GM18951 (cell line): ENCODE results near the gene IRF2.
"Not testable (repeated sequence)": the region's sequence is repeated elsewhere in the genome, so short reads cannot be mapped to it uniquely, and the experiment has no call there.

Experiments used
- POLR2A ChIP-seq: IDR thresholded peaks from 4 replicates; pipeline ENCODE4 v1.6.1; 2011; ENCODE audit warnings: mild to moderate bottlenecking; ENCODE audit not compliant: insufficient read length, insufficient read depth; ENCODE audit errors: extremely low read depth
- in situ Hi-C: fragments of 300-500 bp; cut with MboI; formaldehyde crosslinking; loops from one replicate; pipeline ENCODE4 v1.12.0; 2022; ENCODE audit warnings: low sequenced_read_pairs, mixed read lengths, inconsistent platforms; ENCODE audit not compliant: unreplicated experiment

The IRF2 gene

DNA sequence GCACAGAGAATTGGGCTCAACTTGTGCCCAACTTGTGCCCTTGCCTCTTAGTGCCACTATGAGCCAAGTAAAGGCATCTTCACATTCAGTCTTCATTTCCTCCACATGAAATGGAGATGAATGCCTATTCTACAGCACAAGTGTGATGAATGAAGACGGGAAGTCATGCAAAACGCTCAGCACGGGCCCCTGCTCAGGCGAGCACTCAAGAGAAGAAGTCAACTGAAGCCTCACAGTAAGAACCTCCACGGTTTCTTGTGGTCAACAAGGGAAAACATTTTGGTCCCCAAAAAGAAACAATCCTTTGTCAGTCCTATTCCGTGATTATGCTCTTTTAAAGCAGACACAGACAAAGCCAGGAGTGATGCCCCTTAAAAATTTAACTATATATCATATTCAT, 87.0 kb downstream of the IRF2 start:
- in situ Hi-C loops, result no loop called here
- TF ChIP-seq POLR2A, result no peak

DNA sequence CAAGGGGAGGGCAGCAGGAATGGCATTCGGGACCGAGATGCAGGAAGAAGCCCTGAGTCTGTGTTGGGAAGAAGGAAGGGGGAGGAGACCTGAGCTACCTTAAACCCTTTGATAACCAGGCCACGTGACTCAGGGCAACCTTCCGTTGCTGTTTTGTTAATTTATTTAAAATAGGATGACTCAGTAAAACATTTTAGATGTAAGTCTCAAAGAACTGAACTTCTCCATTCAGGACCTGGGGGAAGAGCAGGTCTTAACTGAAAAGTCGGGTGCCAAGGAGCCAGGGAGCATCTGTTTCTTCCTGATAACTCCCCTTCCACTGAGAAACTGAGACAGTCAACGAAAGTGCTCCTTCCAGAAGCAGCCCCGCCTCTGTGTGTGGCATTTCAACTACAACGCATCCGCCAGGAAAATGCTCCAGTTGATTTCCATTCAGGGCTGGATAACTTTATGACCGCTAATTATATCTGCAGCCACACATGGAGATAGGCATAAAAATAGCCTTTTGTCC, 88.0 kb downstream of the IRF2 start:
- TF ChIP-seq POLR2A, result no peak
- in situ Hi-C loops, result no loop called here

DNA sequence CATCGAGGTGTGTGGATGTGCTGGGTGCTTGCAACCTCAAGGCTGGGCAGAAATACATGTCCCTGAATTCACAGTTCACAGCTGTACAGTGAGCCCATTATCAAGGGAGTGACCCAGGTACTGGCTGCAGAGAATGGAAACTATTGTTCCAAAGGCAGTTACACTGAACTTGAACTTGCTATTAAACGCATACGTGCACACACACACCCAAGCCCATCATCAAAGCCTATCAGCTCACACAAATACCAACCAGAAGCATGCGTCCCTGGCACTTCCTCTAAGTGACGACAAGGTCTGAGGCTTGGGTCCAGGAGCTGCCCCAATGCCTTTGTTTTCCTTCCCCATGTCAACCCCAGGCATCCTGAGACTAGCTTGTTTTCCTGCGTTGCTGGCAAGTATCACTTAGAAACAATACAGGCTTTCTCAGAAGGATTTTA, 88.6 kb downstream of the IRF2 start:
- in situ Hi-C loops, result no loop called here
- peak; percentile 26 for TF ChIP-seq POLR2A

DNA sequence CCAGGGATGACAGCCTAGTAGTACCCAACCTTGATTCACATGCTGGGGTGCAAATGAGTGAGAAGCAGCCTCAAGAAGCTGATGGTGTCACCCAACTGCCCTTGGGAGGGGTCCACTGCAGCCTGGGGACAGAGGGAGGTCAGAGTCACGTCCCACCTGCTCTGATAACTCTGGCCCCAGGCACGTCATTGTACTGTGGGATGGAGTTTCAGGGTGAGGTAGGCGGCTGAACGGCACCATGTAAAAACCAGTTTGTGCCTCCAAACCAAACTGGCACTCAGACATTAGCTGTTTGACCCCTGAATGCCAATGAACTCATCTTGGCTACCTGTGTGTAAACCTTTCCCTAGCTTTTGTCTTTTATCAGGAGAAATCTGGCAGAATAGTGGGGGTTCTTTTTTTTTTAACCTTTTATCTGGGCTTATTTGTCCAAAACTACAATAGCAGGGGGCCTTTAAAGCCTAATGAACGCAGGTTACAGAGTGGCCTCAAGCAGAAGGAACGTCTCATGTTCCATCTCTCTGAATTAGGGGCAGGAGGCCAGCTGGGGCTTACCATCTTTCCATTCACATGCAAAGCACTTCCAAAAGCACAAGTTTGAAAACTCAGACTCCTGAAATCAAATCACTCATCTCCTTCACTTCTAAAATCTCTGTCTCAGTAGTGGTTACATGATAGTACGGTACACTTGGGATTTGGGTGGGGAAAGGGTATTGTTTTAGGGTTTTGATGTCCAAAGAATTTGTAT, 89.4 kb downstream of the IRF2 start:
- peak; percentile 40 for TF ChIP-seq POLR2A
- in situ Hi-C loops, result no loop called here

DNA sequence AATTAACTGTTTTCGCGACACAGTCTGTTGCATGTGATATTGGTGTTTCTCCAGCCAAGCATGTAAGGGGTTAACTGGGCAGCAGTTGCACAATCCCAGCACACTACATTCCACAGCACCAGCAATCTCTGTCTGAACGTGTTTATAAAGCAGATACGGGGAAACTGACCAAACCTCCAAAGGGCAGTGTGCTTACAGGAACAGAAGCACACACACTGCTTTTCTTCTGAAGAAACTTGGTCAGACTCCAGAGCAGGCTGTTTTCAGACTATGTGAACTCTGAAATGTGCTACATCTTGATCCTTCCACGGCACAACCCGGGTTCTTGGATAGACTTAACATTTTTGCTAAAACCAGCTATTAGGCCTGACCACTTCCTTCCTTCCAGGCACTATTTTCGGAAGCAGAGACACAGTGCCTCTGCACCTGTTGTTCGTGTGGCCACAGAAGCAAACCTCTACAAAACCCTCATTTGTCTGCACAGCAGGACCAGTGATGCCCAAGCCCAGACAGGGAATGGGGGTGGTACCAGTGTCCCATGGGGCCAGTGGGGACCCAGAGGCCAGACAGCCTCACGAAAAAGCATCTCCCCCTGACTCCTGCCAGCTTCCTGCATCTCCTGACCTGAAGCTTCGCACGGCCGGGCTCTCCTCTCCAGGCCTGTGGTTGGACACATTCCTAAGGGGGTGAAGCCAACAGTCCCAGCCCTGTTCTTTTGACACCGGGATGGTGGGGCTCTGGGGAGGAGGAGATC, 90.1 kb downstream of the IRF2 start:
- in situ Hi-C loops, result no loop called here
- peak; percentile 40 for TF ChIP-seq POLR2A

DNA sequence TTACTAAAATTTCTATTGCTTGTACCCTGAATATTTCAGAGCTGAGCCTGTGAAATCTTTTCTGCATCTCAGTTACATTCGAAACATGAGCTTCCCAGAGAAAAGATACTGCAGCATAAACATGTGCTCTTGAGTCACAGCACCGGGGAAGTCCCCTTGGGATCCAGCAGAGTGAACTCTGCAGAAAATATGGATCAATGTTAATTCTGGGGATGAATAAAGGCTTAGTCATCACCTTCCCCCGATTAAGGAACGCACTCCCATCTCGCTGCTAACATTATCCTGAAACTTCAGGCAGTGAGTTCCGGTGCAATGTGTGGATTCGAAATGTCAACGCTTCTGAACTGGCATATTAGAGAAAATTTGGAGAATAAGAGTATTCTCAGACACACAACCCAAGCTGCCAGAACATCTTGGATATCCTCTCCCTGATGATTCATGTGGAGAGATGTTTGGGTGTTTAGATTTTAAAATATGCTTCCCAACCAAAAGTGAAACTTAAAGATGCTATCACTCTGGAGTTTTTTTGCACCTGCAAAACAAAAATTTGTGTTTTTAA, 90.8 kb downstream of the IRF2 start:
- no peak for TF ChIP-seq POLR2A
- in situ Hi-C loops, result no loop called here

DNA sequence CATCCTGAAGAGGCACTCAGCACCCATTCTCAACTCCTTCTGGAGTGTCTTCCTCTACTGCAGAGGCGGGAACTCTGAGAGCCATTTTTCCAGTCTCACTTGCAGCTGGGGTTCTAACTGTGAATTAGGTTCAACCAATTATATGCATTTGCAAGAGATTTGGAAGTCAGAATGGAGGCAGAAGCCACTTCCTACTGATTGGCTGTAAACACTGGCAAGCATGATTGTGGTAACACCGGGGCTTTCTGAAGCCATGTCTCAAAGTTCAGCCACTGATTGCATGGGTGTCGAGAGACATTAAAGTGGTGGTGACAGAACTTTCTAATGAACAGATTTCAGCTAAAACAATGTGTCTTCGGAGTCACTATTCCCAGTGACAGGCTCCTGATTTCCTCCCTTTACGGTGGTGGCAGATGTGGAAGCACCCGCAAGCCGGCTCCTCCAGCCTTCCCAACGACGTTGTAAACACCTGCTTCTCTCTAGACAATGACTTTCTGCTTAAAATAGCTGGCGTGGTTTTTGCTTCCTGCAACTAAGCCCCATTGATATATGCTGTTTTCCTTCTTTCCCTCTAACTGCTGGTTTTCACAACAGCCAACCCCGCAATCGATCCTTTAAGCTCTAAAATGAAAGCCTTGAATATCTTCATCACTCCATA, 92.0 kb downstream of the IRF2 start:
- in situ Hi-C loops, result no loop called here
- peak; percentile 32 for TF ChIP-seq POLR2A

DNA sequence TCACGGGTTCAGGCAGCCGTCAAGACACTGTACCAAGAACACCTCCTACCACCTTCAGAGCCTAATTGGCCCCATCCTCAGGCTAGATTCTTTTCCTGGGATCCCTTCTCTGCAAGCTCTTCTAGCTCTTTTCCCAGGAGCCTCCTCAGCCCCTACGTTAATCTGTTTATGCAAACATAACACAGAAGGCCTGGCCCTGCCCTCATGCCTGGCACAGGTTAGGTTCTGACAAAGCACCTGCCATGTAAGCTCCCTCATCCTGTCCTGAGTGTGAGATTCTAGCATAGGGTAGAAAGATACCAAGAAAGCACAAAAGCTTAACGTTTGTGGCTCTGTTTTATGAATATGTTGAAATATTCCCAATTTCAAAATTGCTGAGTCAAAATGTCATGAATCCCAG, 93.6 kb downstream of the IRF2 start:
- no peak for TF ChIP-seq POLR2A
- in situ Hi-C loops, result no loop called here

DNA sequence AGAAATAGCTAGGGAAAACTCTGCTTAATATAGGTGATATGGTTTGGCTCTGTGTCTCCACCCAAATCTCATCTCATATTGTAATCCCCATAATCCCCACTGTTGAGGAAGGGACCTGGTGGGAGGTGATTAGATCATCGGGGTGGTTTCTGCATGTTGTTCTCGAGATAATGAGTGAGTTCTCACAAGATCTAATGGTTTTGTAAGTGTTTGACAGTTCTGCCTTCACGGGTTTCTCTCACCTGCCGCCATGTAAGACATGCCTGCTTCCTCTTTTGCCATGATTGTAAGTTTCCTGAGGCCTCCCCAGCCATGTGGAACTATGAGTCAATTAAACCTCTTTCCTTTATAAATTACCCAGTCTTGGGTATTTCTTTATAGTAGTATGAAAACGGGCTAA, 94.1 kb downstream of the IRF2 start:
- in situ Hi-C loops, result not testable (repeated sequence)

DNA sequence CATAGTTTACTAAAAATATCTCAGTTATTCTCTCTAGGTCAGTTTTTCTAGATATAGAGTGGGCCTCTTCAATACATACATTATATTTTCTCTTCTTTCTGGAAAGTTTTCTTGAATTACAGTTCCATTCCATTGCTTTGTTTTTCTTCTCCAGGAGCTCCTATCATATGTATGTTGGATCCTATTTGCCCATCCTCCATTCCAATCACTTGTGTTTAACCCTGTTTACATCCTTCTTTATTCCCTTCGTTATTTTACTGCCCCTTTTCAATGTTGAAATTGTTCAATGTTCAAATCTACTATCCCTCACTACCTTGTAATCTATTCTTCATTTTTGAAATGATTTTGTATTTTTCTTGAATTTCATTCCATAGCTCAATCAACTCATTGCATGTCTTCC, 97.4 kb downstream of the IRF2 start:
- TF ChIP-seq POLR2A, result no peak
- in situ Hi-C loops, result no loop called here

DNA sequence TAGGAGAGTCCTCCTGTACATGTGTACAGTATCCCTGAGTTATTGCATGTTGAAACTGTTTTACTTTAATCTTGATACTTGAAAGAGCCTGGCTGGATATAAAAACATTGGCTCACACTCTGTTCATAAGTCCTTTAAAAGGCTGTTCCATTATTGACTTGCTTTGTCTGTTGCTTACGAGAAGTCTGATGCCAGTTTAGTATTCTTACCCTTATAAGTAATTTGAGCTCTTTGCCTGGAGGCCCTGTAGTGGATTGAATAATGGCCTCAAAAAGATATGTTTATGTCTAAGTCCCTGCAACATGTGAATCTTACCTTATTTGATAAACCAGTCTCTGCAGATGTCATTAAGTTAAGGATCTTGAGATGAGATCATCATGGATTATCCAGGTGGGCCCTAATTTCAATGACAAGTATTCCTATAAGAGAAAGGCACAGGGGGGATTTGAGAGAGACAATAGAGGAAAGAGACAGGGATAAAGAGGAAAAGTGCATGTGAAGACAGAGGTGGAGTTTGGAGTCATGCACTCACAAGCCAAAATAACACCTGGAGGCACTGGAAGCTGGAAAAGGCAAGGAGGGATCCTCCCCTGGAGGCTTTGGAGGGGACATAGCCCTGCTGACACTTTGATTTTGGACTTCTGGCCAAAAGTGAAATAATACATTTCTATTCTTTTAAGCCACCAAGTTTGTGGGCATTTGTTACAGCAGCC, 98.1 kb downstream of the IRF2 start:
- in situ Hi-C loops, result no loop called here
- TF ChIP-seq POLR2A, result no peak

DNA sequence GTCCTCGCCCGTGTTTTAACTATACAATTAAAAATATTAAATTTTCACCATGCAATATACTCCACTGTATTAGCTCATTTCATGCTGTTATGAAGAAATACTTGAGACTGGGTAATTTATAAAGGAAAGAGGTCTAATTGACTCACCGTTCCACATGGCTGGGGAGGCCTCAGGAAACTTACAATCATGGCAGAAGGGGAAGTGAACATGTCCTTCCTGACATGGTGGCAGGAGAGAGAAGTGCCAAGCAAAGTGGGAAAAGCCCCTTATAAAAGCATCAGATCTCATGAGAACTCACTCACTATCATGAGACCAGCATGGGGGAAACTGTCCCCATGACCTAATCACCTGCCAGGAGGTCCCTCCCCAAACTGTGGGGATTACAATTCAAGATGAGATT, 98.7 kb downstream of the IRF2 start:
- in situ Hi-C loops, result not testable (repeated sequence)

DNA sequence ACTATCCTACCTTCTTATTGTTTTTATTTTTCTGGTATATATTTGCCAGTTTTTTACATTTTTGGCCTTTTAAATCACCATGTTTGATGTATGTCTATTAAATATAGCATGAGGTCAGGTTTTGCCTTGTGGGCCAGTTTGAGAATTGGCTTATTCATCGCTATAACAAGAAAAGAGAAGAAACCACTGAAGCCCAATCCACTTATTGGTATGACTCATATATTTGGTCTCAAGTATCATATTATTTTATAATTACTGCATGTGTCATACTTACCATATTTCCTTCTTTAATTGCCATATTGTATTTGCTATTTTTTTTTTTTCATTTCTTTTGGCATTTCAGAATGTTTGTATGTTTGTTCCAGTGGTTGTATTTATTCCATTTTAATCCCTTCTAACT, 99.3 kb downstream of the IRF2 start:
- TF ChIP-seq POLR2A, result no peak
- in situ Hi-C loops, result no loop called here
